Lower leg skin (tissue), 4 donors: ENCODE measurements around the gene IGIP. TPM values are rescaled to one million over a fixed set of nuclear protein-coding genes. Genes with fewer than 3 reads are reported as not detected.

ENCODE experiments used
- DNase-seq, 2 donors: peaks; one replicate each; pipeline ENCODE4 v3.0.0-alpha.2; 2019; ENCODE audit warnings: low spot score in 2 of 2
- H3K4me3 ChIP-seq: fragments of 200-600 bp; sonication (generic); 2 replicates; pipeline ENCODE4 v1.5.1; 2017; ENCODE audit warnings: mild to moderate bottlenecking, low read depth; ENCODE audit not compliant: poor library complexity, severe bottlenecking
- POLR2A ChIP-seq, 2 donors: fragments of 450-650 bp; IDR thresholded peaks; one replicate each; pipeline ENCODE4 v1.6.1; 2016 to 2017; ENCODE audit warnings: antibody characterized with exemption in 2 of 2, mild to moderate bottlenecking in 1 of 2, moderate library complexity in 1 of 2
- WGBS, 2 donors: methylation state at CpG; one replicate each; pipeline ENCODE4 v1.1.5; 2018; 5-methylcytosine and 5-hydroxymethylcytosine counted together
- intact Hi-C: fragments of 100-400 bp; cut with DNase I; formaldehyde crosslinking; loops from one replicate; pipeline ENCODE4 v1.15.0; 2023; ENCODE audit warnings: low total_unique reads
- total RNA-seq, 4 donors: library from RNA; depleted of rRNA; stranded (reverse); fragments of >200 nt; gene quantifications; one replicate each; pipeline ENCODE4 v1.1.0, GENCODE V29; 2016
- TF ChIP-seq, protein P1 (sequence below), 3 donors: fragments of 450-650 bp; IDR thresholded peaks; one replicate each; pipeline ENCODE4 v1.5.1; 2016; ENCODE audit warnings: antibody characterized with exemption in 3 of 3, mild to moderate bottlenecking in 3 of 3, moderate library complexity in 2 of 3

The IGIP gene
- total RNA-seq, 4 donors from 2014 or later: 7.5 to 10.4 (median 8.0) TPM

DNA sequence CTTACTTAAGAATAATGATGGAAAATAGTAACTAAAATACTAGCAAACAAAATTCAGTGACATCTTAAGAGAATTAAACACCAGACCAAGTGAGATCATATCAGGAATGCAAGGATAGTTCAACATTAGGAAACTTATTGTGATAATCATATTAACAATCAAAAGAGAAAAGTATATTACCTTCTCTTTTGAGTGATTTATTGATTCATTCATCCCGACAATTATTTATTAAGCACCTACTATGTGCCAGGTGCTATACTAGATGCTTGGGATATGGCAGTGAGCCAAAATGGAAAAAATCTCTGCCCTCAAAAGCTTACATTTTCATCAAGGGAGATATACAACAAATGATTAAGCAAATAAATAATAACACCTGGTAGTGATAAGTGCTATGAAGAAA is 35.5 kb upstream of the IGIP start:
- 77 to 82% methylated on average over 1 of the region's 1 CpG for WGBS, 2 donors
- intact Hi-C loops: no loop called here
- TF ChIP-seq, protein P1, sequence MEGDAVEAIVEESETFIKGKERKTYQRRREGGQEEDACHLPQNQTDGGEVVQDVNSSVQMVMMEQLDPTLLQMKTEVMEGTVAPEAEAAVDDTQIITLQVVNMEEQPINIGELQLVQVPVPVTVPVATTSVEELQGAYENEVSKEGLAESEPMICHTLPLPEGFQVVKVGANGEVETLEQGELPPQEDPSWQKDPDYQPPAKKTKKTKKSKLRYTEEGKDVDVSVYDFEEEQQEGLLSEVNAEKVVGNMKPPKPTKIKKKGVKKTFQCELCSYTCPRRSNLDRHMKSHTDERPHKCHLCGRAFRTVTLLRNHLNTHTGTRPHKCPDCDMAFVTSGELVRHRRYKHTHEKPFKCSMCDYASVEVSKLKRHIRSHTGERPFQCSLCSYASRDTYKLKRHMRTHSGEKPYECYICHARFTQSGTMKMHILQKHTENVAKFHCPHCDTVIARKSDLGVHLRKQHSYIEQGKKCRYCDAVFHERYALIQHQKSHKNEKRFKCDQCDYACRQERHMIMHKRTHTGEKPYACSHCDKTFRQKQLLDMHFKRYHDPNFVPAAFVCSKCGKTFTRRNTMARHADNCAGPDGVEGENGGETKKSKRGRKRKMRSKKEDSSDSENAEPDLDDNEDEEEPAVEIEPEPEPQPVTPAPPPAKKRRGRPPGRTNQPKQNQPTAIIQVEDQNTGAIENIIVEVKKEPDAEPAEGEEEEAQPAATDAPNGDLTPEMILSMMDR (IDR thresholded peaks at IDR 0.05): no peak
- TF ChIP-seq POLR2A (IDR thresholded peaks at IDR 0.05): no peak
- no peak for DNase-seq
- no peak overlapping the region for H3K4me3 ChIP-seq

DNA sequence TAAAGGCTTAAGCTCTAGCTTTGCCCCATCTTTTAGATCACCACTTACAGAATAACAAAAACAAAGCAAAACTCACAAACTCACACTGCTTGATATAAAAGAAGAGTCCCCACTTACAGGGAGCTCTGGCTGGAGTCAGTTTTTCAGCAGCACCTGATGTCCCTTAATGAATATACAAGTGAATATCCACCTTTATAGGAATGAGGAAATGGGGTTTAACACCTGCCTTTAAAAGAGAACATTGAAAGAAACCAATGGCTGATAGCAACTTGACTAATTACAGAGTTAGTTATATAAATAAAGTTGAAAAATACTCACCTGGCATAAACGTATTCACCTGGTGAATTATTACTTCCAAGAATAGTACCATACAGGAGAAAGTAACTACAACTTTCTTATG is 32.6 kb upstream of the IGIP start:
- no peak for DNase-seq
- no peak for TF ChIP-seq POLR2A (IDR thresholded peaks at IDR 0.05)
- TF ChIP-seq, protein P1 (IDR thresholded peaks at IDR 0.05): no peak
- no peak overlapping the region for H3K4me3 ChIP-seq
- 45 to 47% methylated on average over 1 of the region's 1 CpG for WGBS, 2 donors
- intact Hi-C loops: no loop called here

DNA sequence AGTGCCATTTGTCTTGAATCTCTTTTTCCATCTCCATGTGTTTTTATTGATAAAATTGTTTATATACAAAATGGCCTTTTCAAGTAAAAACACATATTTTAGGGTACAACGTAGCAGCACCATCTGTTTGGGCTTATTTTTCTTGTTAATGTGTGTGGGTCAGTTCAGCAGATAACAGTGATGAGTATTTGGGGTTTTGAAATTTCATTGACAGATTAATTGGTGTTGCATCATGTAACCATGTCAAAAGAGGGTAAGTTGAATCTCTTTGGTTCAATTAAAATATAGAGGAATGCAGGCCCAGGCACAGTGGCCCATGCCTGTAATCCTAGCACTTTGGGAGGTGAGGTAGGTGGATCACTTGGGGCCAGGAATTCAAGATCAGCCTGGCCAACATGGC is 31.9 kb upstream of the IGIP start:
- WGBS, 2 donors: 77% methylated on average over 1 of the region's 1 CpG
- no peak for DNase-seq
- TF ChIP-seq POLR2A (IDR thresholded peaks at IDR 0.05): no peak
- TF ChIP-seq, protein P1 (IDR thresholded peaks at IDR 0.05): no peak

DNA sequence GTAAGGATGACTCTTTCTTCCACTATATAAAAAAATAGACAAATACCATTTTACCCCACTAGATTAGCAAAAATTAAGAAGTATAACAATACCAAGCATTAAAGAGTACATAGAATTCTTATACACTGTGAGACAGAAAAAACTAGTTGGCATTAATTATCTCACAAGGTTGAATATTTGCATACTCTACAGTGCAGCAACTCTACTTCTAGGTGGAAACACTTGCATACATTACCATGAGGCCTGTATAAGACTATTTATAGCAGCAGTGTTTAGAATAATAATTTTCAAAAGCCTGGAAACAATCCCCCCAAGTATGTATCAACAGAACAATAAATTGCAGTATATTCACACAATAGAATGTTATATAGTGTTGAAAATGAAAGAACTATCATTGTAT is 30.8 kb upstream of the IGIP start:
- no peak for TF ChIP-seq POLR2A (IDR thresholded peaks at IDR 0.05)
- intact Hi-C loops: no loop called here
- no peak overlapping the region for H3K4me3 ChIP-seq
- no peak for DNase-seq

More for the DNA sequence above, 31.9 kb upstream of the IGIP start:
- no peak overlapping the region for H3K4me3 ChIP-seq
- intact Hi-C loops: no loop called here

DNA sequence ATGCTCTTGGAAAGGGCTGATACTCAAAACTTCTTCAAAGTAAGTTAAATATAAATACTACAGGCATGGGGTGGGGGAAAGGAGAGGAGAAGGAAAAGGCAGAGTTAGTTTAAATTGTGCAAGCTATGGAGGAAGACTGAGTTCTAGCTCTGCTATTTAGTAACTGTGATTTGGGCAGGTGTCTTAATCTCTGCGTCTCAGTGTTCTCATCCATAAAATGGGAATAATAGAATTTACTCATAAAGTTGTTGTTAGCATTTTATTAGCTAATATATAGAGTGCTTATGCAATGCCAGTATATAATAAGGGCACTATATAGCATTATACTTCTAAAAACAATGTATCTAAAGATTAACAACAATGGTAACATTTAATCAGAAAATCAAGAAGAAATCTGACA is 24.6 kb upstream of the IGIP start:
- DNase-seq: no peak
- intact Hi-C loops: no loop called here
- 91 to 94% methylated on average over 1 of the region's 1 CpG for WGBS, 2 donors
- TF ChIP-seq, protein P1 (IDR thresholded peaks at IDR 0.05): no peak
- TF ChIP-seq POLR2A (IDR thresholded peaks at IDR 0.05): no peak
- no peak overlapping the region for H3K4me3 ChIP-seq

DNA sequence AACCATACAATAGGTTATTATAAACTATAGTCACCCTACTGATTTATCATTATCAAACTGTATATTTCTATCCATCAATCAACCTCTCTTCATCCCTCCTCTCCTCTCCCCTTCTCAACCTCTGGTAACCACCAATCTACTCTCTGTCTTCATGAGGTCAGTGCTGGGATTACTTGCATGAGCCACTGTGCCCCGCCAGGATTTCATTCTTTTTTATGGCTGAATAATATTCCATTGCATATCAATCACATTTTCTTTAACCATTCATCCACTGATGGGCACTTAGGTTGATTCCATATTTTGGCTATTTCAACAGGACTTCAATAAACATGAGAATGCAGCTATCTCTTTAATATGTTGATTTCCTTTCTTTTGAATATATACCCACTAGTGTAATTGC is 22.6 kb upstream of the IGIP start:
- WGBS, 2 donors: 88 to 92% methylated on average over 1 of the region's 1 CpG
- no peak overlapping the region for H3K4me3 ChIP-seq
- intact Hi-C loops: no loop called here
- TF ChIP-seq POLR2A (IDR thresholded peaks at IDR 0.05): no peak
- TF ChIP-seq, protein P1 (IDR thresholded peaks at IDR 0.05): no peak
- DNase-seq: no peak
